Measurements from ENCODE around the gene DOCK10.

DOCK10 gene

GRCh38 chr2:224850081-224850480 lies 192.2 kb downstream of the DOCK10 start (continued):
- TF ChIP-seq AEBP2 (tag by site-specific recombination; IDR thresholded peaks at IDR 0.05; ENCODE audit: borderline replicate concordance) = no peak
- TF ChIP-seq YY1 (tag by site-specific recombination; IDR thresholded peaks at IDR 0.05) = no peak
- no peak for TF ChIP-seq ZNF560 (tag by site-specific recombination; IDR thresholded peaks at IDR 0.05; ENCODE audit: borderline replicate concordance)
- TF ChIP-seq ZNF677 (tag by site-specific recombination; IDR thresholded peaks at IDR 0.05) = no peak
- TF ChIP-seq ZNF335 (tag by site-specific recombination; conservative IDR thresholded peaks at IDR 0.05) = no peak
- no peak for TF ChIP-seq ZNF544 (tag by site-specific recombination; IDR thresholded peaks at IDR 0.05)

- H3K27ac ChIP-seq (ENCODE audit: extremely low read depth, low read depth, low read length) = no peak overlapping the region
- TF ChIP-seq ZNF549 (tag by site-specific recombination; IDR thresholded peaks at IDR 0.05) = no peak
- no peak for TF ChIP-seq ZNF600 (tag by site-specific recombination; IDR thresholded peaks at IDR 0.05)
- TF ChIP-seq CTCF (tag by site-specific recombination; IDR thresholded peaks at IDR 0.05) = peak; percentile 12; the same call in 1 of the 2 replicates
- ChIA-PET CTCF (no interaction called here), POLR2A (no interaction called here)
- peaks cover 5% of the 10 kb centered on the region; the same call in 1 of the 2 replicates for H3K4me1 ChIP-seq (ENCODE audit: control insufficient read depth, insufficient read depth, low read length)
- H3K36me3 ChIP-seq (ENCODE audit: control insufficient read depth in 2 of 2, insufficient read depth in 1 of 2, low read length in 2 of 2) = no peaks in the 10 kb centered on the region
- no peaks in the 10 kb centered on the region for H3K9me3 ChIP-seq (ENCODE audit: control insufficient read depth, insufficient read depth, low read depth, low read length)
- H3K4me3 ChIP-seq (ENCODE audit: low read depth, low read length) = no peak overlapping the region
Measured at GRCh38 chr2:224849264-224849663, 193.0 kb downstream of the DOCK10 start.

GRCh38 chr2:224847961-224848850 lies 194.1 kb downstream of the DOCK10 start:
- CTCF ChIA-PET = interaction anchor here (0.6 to 0.7 kb wide), 2 partner anchors 70 to 479 kb away, joined by 3 to 5 read pairs; no protein-coding TSS in a partner anchor
- Histone ChIP-seq H3K4me1 (ENCODE audit: control insufficient read depth, insufficient read depth, low read length) (peaks cover 5% of the 10 kb centered on the region; the same call in 1 of the 2 replicates), H3K36me3 (ENCODE audit: control insufficient read depth in 2 of 2, insufficient read depth in 1 of 2, low read length in 2 of 2) (no peaks in the 10 kb centered on the region), H3K9me3 (ENCODE audit: control insufficient read depth, insufficient read depth, low read depth, low read length) (no peaks in the 10 kb centered on the region), H3K4me3 (ENCODE audit: low read depth, low read length) (no peak overlapping the region), H3K27ac (ENCODE audit: extremely low read depth, low read depth, low read length) (no peak overlapping the region)
- POLR2A ChIA-PET = no interaction called here
- TF ChIP-seq ZNF76 (tag by site-specific recombination; IDR thresholded peaks at IDR 0.05; ENCODE audit: borderline replicate concordance, low read depth) (no peak), ZNF221 (tag by site-specific recombination; IDR thresholded peaks at IDR 0.05; ENCODE audit: borderline replicate concordance) (no peak), ZNF501 (tag by site-specific recombination; IDR thresholded peaks at IDR 0.05) (peak; percentile 42; the same call in 1 of the 2 replicates), ZBTB26 (tag by site-specific recombination; optimal IDR thresholded peaks at IDR 0.05) (no peak), MZF1 (tag by site-specific recombination; IDR thresholded peaks at IDR 0.05; ENCODE audit: borderline replicate concordance) (peak; percentile 100), ZNF518A (tag by site-specific recombination; conservative IDR thresholded peaks at IDR 0.05; ENCODE audit: low read depth) (no peak), ZNF629 (tag by site-specific recombination; IDR thresholded peaks at IDR 0.05) (peak; percentile 83), ZFP3 (tag by site-specific recombination; IDR thresholded peaks at IDR 0.05; ENCODE audit: low read depth) (no peak), ZNF488 (tag by site-specific recombination; IDR thresholded peaks at IDR 0.05) (no peak), ATF2 (tag by site-specific recombination; IDR thresholded peaks at IDR 0.05; ENCODE audit: low read depth) (0 out of 2 replicates have a peak, but pooled peaks have one; percentile 40)
